ENCODE results near the gene FGF4. TPM values are rescaled to one million over a fixed set of nuclear protein-coding genes. Genes with fewer than 3 reads are reported as not detected.

FGF4 gene
- total RNA-seq, 2 donors from 2014 or later: not detected

DNA sequence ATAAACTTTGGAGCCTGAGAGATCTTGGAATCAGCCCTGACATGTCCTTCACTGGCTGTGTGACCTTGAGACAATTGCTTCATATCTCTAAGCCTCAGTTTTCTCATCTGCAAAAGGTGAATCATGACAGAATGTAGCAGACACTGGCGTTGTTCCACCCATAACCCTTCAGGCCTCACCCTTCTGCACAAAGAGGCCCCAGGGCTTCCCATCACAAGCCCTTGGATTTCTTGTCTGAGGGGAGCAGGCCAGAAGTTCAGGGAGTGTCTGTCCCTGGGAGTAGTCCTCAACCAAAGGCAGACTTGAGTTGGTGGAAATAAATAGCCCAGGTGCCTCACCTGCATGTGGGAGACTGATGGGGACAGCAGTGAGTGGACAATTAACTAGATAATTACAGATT is 27.4 kb upstream of the FGF4 start:
- H3K4me1 ChIP-seq (ENCODE audit: control insufficient read depth in 1 of 2, low read depth in 2 of 2): no peaks in the 10 kb centered on the region
- H3K4me3 ChIP-seq: no peak overlapping the region
- TF ChIP-seq, protein P1, sequence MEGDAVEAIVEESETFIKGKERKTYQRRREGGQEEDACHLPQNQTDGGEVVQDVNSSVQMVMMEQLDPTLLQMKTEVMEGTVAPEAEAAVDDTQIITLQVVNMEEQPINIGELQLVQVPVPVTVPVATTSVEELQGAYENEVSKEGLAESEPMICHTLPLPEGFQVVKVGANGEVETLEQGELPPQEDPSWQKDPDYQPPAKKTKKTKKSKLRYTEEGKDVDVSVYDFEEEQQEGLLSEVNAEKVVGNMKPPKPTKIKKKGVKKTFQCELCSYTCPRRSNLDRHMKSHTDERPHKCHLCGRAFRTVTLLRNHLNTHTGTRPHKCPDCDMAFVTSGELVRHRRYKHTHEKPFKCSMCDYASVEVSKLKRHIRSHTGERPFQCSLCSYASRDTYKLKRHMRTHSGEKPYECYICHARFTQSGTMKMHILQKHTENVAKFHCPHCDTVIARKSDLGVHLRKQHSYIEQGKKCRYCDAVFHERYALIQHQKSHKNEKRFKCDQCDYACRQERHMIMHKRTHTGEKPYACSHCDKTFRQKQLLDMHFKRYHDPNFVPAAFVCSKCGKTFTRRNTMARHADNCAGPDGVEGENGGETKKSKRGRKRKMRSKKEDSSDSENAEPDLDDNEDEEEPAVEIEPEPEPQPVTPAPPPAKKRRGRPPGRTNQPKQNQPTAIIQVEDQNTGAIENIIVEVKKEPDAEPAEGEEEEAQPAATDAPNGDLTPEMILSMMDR (IDR thresholded peaks at IDR 0.05): no peak
- DNase-seq (ENCODE audit: low spot score) (no peak), ATAC-seq (ENCODE audit: insufficient number of reproducible peaks, low FRiP score, low read depth) (no peak)
- H3K27me3 ChIP-seq (replicated peaks; ENCODE audit: insufficient read depth): no peaks in the 10 kb centered on the region
- H3K9me3 ChIP-seq: no peaks in the 10 kb centered on the region
- no peaks in the 10 kb centered on the region for H3K36me3 ChIP-seq
- H3K27ac ChIP-seq: no peak overlapping the region

DNA sequence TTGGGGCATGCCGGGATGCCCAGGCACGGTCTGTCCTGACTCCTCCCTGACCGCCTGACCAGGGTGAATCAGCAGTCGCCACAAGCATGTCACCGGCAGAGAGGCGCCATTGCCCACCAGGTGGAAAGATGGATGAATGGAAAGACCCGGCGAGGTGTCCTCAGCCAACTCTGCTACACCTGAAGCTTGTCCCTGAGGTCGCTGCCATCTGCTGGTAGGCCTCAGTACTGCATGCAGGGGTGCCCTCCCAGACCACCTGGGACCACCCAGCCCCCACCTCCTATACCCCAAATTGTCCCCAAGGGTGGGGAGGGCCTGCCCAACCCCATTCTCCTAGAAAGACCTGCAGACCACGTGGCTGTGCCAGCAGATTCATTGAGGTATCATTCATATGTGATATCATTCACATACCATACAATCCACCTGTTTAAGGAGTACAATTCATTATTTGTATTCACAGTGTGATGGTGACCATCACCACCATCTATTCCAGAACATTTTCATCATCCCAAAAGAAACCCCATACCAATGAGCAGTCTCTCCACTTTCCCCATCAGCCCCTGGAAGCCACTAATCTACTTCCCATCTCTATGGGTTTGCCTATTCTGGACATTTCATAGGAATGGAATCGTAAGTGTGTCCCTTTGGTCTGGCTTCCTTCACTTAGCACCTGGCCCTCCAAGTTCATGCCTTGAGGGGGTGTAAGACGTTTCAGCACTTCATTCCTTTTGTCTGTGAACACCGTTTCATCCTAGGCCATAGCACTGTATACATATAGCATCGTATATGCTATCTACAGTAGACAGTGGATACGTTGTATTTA is 26.6 kb upstream of the FGF4 start:
- ATAC-seq (ENCODE audit: insufficient number of reproducible peaks, low FRiP score, low read depth) (no peak), DNase-seq (ENCODE audit: low spot score) (no peak)
- Histone ChIP-seq H3K27ac (no peak overlapping the region), H3K4me1 (ENCODE audit: control insufficient read depth in 1 of 2, low read depth in 2 of 2) (no peaks in the 10 kb centered on the region), H3K9me3 (no peaks in the 10 kb centered on the region), H3K4me3 (no peak overlapping the region), H3K36me3 (no peaks in the 10 kb centered on the region), H3K27me3 (replicated peaks; ENCODE audit: insufficient read depth) (no peaks in the 10 kb centered on the region)
- TF ChIP-seq, protein P1 (IDR thresholded peaks at IDR 0.05): peak; percentile 50

GRCh38 chr11:69800278-69800677 is 25.1 kb upstream of the FGF4 start:
- ATAC-seq (ENCODE audit: insufficient number of reproducible peaks, low FRiP score, low read depth): no peak
- Histone ChIP-seq H3K4me1 (ENCODE audit: control insufficient read depth in 1 of 2, low read depth in 2 of 2) (no peaks in the 10 kb centered on the region), H3K27me3 (replicated peaks; ENCODE audit: insufficient read depth) (no peaks in the 10 kb centered on the region), H3K4me3 (no peak overlapping the region), H3K36me3 (no peaks in the 10 kb centered on the region), H3K27ac (no peak overlapping the region), H3K9me3 (no peaks in the 10 kb centered on the region)
- TF ChIP-seq, protein P1 (IDR thresholded peaks at IDR 0.05): no peak
- DNase-seq (ENCODE audit: low spot score): no peak

DNA sequence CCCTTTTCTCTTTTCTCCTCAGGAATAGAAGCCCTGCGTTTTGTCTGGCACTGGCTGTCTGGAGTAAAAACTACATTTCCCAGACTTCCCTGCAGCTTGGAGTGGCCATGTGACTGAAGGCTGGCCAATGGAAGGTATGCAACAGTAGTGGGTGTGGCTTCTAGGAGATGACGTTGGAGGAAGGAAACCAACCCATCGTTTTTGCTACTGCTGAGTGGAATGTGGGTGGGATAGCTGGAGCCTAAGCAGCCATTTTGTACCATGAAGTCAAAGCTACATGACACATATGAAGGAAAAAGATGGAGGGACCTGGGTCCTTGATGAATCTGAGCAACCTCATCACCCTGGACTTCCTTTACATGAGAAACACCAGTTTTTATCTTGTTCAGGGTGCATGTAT is 24.4 kb upstream of the FGF4 start:
- H3K4me1 ChIP-seq (ENCODE audit: control insufficient read depth in 1 of 2, low read depth in 2 of 2): no peaks in the 10 kb centered on the region
- H3K27ac ChIP-seq: no peak overlapping the region
- no peaks in the 10 kb centered on the region for H3K36me3 ChIP-seq
- no peak for DNase-seq (ENCODE audit: low spot score)
- H3K27me3 ChIP-seq (replicated peaks; ENCODE audit: insufficient read depth): no peaks in the 10 kb centered on the region
- no peak overlapping the region for H3K4me3 ChIP-seq
- no peak for ATAC-seq (ENCODE audit: insufficient number of reproducible peaks, low FRiP score, low read depth)
- TF ChIP-seq, protein P1 (IDR thresholded peaks at IDR 0.05): no peak
- H3K9me3 ChIP-seq: no peaks in the 10 kb centered on the region

DNA sequence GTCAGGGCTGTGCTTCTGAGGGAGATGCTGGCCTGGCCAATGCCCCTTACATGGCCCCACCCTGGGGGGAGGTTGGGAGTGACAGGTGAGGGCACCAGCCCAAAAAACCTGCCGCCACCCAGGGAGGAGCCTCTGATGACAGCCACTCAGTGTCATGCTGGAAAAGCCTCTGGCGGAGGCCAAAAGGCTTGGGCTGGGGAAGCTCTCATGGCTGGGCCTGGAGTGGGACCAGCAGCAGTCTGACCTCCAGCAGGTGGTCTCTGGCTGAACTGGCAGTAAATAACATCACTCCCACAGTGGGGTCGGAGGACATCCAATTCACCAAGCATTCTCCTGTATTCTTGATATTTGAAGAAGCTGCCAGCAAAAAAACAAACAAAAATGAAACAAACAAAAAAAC is 24.0 kb upstream of the FGF4 start:
- Histone ChIP-seq H3K36me3 (no peaks in the 10 kb centered on the region), H3K9me3 (no peaks in the 10 kb centered on the region), H3K27me3 (replicated peaks; ENCODE audit: insufficient read depth) (no peaks in the 10 kb centered on the region), H3K4me1 (ENCODE audit: control insufficient read depth in 1 of 2, low read depth in 2 of 2) (no peaks in the 10 kb centered on the region), H3K27ac (no peak overlapping the region), H3K4me3 (no peak overlapping the region)
- ATAC-seq (ENCODE audit: insufficient number of reproducible peaks, low FRiP score, low read depth): no peak
- DNase-seq (ENCODE audit: low spot score): no peak
- TF ChIP-seq, protein P1 (IDR thresholded peaks at IDR 0.05): no peak

All from thoracic aorta (tissue), 2 donors.